Skeletal muscle cell (primary cell): ENCODE measurements around the gene GNB1L.

Experiments used
- DNase-seq: peaks from one replicate; pipeline ENCODE4 v3.0.0-alpha.2; 2010; ENCODE audit warnings: low read depth
- H3K4me3 ChIP-seq: 2 replicates; pipeline ENCODE4 v1.5.1; 2011; ENCODE audit warnings: low read depth, mild to moderate bottlenecking, control low read depth, low read length, moderate library complexity

The GNB1L gene

DNA sequence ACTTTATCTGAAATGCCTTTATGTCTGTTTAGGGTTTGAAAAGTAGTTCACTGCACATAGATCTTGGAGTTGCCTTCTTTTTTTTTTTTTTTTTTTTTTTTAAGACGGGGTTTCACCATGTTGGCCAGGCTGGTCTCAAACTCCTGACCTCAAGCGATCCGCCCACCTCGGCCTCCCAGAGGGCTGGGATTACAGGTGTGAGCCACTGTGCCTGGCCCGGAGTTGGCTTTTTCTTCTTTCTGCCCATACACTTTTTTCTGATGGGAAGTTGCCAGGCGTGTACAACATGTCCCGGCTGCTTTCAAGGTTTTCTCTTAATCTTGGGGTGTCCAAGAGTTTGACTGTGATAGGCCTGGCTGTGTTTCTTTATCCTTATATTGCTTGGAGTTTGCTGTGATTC is 12.9 kb upstream of the GNB1L start:
- DNase-seq = no peak
- no peak overlapping the region for H3K4me3 ChIP-seq

DNA sequence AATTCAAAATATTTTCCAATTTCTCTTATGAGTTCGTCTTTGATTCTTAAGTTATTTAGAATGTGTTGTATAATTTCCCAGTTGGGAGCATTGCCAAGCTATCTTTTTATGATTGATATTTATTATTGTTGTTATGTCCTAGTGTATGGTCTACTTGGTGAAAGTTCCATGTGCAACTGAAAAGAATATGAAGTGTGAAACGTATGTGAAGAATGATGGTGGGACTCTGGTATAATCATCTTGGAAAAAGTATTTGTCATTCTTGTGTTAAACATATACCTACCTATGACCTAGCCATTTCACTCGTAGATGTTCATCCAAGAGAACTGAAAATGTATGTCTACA is 12.0 kb upstream of the GNB1L start:
- DNase-seq = no peak
- no peak overlapping the region for H3K4me3 ChIP-seq

DNA sequence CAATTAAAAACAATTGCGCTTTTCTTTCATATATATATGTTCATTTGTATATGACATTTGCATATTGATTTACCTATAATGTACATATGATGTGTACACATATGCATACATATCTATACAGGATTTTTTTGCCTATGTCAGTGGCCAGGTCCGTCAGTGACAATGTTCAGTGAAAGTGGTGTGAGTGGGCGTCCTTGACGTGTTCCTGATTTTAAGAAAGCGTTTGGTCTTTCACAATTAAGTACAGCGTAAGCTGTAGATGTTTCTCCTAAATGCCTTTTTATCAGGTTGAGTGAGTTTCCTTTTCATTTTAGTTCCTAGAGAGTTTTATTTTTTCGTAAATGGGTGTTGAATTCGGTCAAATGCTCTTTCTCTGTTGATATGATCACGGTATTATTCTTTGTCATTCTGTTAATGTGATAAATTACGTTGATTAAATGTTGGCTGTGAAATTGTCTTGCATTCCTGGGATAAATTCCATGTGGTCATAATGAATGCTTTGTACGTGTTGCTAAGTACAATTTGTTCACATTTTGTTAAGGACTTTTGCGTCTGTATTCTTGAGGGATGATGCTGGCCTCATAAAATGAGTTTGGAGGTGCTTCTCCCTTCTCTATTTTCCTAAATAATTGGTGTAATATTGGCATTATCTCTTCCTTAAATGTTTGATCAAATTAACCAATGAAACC is 10.6 kb upstream of the GNB1L start:
- H3K4me3 ChIP-seq = no peak overlapping the region
- DNase-seq = no peak

DNA sequence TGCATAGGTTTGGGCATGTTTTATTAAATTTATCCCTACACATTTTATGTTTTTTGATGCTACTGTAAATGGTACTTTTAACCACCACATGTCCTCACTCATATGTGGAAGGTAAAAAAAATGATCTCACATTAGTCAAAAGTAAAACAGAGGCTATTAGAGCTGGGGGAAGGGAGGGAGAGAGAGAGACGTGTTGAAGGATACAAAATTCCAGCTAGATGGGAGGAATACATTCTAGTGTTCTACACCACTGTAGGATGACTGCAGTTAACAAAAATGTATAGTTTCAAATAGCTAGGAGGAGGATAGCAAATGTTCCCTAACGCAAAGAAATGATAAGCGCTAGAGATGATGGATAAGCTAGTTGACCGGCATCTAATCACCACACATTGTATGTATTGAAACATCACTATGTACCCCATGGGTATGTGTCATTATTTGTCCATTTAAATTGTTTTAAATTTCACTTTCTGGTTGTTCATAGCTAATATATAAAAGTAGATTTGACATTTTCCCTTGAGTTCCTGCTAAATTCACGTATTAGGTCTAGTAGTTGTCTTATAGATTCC is 9.9 kb upstream of the GNB1L start:
- no peak overlapping the region for H3K4me3 ChIP-seq
- DNase-seq = no peak

DNA sequence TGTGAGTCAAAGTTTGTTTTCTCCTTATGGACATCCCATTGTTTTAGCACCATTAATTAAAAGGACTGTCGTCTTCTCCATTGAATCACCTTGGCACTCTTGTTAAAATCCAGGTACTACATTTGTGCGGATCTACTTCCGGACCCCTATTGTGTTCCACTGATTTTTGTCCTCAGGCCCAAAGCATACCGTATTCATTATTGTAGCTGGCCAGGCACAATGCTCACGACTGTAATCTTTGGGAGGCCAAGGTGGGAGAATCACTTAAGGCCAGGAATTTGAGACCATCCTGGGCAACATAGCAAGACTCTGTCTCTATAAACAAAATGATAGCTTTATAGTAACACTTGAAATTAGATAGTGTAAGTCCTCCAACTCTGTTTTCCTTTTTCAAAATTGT is 8.9 kb upstream of the GNB1L start:
- no peak for DNase-seq
- H3K4me3 ChIP-seq = no peak overlapping the region

DNA sequence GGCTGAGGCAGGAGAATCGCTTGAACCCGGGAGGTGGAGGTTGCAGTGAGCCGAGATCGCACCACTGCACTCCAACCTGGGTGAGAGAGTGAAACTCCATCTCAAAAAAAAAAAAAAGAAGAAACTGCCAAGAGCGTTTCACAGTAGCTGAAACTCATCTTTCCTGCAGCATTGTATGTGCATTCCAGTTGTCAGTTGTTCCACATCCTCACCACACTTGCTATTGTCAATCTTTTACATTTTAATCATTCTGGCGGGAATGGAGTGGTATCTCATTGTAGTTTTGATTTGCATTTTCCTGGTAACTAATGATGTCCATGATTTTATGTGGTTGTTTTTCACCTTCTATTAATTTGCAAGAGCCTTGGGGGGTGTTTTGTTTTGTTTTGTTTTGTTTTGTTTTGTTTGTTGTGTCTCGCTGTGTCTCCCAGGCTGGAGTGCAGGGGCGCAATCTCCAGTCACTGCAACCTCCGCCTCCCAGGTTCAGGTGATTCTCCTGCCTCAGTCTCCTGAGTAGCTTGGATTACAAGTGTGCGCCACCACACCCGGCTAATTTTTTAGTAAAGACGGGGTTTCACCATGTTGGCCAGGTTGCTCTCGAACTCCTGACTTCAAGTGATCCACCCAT is 8.1 kb upstream of the GNB1L start:
- no peak overlapping the region for H3K4me3 ChIP-seq
- DNase-seq = no peak

DNA sequence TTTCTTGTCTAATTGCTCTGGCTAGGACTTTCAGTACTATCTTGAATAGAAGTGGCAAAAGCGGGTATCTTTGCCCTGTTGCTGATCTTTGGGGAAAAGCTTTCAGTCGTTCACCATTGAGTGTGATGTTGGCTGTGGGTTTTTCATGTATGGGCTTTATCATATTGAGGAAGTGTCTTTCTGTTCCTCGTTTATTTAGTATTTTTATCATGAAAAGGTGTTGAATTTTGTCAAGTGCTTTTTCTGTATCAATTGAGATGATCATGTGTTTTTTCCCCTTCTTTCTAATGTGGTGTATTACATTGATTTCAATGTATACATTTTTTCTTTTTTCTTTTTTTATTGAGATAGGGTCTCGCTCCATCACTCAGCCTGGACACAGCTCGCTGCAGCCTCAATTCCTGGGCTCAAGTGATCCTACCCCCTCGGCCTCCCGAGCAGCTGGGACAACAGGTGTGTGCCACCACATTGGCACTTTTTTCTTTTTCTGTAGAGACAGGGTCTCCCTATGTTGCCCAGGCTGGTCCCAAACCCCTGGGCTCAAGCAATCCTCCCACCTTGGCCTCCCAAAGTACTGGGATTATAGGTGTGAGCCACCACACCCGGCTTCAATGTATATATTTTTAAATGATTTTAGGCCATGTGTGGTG is 5.3 kb upstream of the GNB1L start:
- no peak for DNase-seq
- no peak overlapping the region for H3K4me3 ChIP-seq

DNA sequence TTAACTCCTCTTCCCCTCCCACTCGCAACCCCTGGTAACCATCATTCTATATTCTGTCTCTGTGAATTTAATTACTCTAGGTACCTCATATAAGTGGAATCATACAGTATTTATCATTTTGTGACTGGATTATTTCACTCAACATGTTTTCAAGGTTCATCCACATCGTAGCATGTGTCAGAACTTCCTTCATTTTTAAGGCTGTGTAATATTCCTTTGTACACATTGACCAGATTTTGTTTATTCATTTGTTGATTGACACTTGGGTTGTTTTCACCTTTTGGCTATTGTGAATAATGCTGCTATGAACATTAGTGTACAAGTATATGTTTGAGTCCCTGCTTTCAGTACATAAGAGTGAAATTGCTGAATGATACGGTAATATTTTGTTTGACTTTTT is 2.7 kb upstream of the GNB1L start:
- DNase-seq = no peak
- H3K4me3 ChIP-seq = no peak overlapping the region

DNA sequence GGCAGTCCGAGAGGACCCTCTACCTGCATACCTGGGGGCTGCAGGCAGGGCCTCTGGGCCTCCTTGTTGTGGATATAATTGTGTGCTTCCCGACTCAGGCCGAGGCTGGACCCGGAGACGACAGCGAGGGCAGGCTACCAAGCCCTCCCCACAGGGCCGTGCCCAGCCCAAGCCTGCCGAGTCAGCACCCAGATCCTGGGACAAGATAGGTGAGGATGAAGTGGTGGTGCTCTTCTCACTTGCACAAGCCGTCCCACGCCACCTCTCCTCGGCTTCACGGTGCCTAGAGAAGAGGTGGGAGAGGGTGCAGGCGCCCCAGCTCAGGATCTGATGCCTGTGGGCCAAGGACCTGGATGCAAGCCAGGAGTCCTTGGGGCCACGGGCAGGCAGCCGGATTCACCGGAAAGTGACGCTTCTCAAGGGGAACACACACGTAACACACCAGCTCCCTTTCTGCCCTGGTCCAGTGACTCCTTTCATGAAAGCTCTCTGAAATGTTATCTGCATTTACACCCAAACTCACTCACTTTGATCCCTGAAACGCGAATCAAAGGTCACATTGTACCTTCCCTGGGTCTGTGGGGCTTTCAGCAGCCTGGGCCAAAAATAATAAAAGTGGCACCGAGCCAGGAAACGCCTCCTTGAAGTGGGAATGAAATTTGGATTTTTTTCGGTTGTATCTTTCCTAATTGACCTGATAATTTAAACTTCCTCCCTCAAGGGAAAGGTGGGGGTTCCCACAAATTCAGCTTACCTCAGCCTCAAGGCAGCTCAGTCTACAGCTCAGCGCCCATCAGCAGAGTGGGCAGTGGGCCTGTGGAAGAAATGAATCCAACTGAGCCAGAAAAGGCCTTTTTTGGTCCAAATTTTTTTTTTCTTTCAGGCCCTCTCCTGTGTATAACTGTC is 1.1 kb upstream of the GNB1L start:
- DNase-seq = no peak
- H3K4me3 ChIP-seq = peak overlapping the region; percentile 93

DNA sequence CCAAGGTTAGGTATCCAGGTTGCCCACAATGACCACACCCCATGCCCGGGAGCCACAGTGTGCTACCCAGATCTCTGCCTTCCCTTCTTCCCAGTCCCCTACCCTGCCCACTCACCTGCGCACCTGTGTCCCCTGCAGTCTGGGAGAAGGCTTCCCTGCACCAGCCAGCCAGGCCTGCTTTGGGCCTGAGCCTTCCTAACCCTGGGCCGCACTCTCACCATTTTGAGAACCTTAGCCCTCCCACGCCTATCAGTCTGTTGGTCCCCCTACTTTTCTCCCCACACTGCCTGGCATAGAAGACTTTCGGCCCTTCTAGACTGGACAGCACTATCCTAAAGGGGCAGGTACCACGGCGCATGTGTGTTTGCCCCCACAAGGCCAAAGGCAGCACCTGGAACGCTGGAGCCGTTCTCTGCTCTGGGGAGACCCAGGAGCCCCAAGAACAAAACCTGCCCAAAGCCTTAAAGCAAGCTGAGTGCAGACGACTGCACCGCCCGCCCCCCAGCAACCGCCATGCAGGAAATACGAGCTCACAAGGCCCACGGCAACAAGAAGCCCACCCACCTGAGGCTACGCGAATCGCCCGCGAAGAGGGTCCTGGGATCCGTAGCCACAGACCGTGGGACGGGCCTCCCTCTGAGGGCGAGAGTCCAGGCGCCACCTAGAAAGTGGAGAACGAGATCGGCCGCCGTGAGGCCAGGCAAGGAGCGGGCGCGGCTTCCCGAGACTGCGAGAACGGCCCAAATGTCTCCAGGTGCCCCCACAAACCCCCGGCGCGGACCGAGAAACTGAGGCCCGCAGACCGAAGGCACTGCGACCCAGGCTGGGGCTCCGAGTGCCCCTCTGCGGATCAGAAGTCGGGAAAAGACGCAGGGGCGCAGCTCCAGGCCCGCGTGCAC is 546 bp downstream of the GNB1L start:
- H3K4me3 ChIP-seq = peak overlapping the region; percentile 93
- no peak for DNase-seq

DNA sequence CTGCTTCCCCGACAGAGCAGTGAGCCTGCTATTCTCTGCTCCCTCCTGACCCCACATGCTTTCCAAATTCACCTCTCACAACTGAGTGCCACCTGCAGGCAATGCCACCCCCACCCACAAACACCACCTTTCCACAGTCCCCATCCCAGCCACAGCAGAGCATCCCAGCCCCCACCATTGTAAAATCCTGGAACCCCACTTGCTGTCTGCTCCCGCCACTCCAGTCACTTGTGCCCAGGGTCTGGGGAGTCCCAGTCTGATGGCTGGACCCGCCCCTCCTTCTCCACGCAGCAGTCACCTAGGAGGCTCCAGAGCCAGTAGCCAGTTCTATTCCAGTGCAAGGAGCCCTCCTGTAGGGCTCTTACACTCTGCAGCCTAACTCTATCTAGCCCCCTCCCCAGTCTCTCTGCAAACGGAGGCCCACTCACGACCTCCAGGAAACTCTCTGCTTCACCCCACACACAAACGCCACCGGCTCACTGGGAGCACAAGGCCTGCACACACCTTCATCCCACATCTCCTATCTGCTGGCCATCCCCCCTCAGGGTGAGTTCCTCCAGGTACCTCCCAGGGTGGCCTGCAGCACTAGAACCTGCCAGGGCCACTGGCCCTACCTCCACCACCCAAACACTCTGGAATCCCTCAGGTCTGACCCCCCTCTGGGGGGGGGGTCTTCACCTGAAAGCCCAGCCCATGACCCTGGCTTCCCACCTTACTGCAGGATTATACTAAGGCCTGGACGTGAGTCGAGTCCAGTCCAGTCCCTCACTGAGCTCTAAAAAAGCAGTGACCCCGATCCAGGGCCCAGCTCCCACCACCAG is 1.4 kb downstream of the GNB1L start:
- DNase-seq = no peak

DNA sequence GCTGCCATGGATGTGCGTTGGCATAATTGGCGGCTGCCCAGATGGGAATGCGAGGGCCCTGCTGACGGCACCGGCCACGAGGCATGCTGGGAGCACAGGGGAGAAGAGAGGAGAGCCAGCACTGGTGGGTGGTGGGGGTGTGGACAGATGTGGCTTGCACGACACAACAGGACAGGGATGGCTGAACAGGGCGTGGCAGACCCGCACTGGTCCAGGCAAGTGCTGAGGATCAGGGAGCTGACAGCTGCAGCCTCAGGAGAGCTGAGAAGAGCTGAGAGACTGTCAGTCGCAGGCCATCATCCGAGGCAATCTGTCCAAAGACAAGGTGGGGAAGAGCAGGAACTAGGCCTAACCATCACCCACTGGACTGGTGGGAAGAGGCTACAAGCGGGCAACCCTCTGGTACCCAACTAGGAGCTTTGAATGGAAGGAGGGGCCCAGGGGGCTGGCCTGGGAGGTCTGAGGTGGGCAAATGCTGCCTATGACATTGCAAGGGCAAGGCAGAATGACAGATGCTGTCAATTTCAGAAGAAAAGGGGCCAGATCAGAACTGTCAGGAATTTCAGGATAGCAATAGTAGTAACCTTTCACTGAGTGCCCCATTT is 2.4 kb downstream of the GNB1L start:
- no peak overlapping the region for H3K4me3 ChIP-seq
- DNase-seq = no peak

More for the DNA sequence above, 1.4 kb downstream of the GNB1L start:
- H3K4me3 ChIP-seq = peak overlapping the region; percentile 93

DNA sequence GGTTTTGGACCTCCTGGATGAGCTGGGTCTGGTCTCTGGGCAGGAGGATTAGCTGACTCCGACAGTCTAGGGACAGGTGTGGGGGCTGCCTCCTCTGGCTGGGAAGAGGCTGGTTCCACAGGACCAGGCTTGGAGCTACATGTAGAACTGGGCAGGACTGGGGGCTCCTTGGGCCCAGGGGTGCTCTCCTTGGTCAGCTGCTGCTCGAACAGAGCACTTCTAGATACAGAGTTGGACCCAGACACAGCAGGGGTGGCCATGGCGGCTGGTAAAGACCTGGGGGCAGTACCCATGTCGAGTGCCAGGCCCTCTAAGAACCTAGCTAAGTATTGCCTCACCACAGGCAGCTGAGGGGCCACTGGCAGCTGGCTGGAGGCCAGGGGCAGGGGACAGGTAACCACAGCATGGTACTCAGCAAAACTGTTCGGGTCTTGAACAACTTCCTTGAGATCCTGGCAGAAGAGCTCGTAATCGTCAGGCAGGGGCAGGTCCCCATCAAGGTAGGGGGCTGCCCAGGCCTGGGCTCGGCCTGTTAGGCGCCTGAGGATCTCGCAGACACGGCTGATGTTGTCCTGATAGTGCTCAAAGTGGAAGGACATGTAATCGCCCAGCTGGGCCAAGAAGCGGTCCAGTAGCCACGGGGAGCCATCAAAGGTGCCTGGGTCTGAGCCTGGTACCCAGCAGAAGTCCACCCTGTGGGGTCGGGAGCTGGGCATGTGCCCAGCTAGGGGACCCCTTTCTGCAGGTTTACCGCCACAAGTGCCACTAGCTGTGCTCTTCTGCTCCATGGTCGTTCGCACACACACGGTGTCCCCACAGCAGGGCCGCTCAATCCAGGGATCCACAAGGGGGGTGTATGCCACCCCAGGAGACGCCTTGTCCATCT is 3.1 kb downstream of the GNB1L start:
- DNase-seq = no peak

DNA sequence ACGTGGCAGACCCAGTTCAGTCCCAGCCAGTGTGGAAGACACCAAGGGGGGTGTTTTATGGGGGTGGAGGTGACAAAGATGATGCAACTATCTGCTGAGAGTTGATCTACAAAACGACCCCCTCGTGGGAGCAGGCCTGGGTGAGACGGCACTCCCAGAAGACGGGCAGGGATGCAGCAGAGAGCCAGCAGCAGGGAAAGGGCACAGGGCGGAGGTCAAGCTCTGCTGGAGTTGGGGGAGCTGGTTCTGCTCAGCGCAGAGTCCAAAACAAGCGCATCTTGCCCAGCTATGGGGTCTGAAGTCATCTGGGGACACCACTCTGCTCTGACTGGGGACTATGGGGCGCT is 3.9 kb downstream of the GNB1L start:
- DNase-seq = no peak
- no peak overlapping the region for H3K4me3 ChIP-seq

More for the DNA sequence above, 3.1 kb downstream of the GNB1L start:
- no peak overlapping the region for H3K4me3 ChIP-seq

DNA sequence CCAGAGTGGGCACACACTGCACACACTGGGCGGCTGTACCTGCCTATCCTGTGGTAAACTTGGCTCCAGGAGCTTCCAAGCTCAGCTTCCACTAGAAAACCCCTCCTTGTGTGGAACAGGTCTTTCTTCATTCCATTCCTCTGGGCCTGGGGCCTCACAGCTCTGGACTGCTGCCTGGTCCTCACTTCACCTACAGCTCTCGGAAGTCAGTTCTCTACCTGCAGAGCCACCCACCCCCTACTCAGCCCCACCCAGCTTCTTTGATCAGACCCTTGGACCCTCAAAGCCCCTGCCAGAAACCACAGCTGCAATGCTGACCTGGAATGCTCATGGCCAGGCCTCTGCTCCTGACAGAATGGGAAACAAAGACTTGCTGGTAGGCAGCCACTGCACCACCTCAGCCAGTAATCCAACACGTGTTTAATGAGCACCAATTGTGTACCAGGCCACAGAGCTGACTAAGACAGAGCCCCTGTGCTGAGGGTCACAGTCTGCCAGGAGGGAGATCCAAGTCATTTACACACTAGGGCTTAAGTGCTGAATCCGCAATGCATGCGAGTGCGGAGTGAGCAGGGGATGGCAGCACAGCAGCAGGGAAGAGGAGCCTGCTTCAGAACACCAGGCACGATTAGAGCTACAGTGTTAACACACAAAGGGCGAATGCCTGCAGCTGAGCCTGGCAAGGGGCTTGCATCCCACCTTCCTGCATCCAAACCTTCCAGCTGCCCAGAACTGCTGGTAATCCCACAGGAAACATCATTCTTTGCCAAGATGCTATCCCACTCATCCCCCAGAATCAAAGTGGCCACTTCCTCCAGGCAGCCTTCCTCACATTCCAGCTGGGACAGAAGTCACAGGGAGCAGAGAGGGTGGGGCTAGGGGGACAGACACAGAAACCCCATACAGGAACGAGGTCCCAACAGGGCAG is 4.6 kb downstream of the GNB1L start:
- DNase-seq = no peak

More for the DNA sequence above, 4.6 kb downstream of the GNB1L start:
- H3K4me3 ChIP-seq = no peak overlapping the region
